Fibroblast of skin of right quadriceps (primary cell): ENCODE data around the gene SLCO3A1.
A peak's percentile ranks its signal among the peaks of the same experiment; 100 is the strongest.

ENCODE experiments used
- DNase-seq: peaks from one replicate; pipeline ENCODE4 v3.0.0-alpha.2; 2013

SLCO3A1 gene

DNA sequence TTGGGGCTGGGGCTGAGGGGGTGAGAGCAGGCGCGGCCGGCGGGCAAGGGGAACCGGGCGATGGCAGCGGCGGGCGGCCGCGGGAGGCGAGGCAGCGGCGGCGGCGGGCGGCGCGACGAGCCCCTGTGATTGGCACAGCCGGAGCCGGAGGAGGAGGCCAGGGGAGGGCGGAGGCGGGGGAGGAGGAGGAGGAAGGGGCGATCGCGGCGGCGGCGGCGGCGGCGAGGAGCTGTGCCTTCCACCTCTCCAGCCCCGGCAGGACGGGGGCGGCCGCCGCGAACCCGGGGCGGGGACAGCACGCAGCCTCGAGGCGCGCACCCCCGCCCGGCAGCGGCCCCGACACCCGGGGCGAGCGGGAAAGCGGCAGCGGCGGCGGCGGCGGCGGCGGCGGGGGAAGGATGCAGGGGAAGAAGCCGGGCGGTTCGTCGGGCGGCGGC lies at the start of gene SLCO3A1:
SLCO3A1 (plus strand) TSS at position 198 of the 437 bp plus-strand sequence.
- DNase-seq: peak; percentile 47

DNA sequence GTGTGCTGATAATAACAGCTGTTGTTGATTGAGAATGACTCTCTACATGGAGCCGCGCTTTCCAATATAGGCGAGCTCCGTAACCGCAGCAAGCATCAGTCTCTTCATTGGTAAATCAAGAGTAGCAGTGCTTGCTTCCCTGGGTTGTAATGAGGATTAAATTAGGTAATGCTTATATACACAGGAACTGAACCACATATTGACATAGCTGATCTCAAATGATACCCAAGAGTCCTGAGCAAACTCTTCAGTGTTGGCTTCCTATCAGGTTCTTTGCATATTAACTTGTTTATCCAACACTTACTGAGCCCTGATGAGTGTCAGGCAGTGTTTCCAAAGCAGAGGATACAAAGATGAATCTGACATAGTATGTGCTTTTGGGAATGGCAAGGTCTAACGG lies 46.4 kb upstream of the SLCO3A1 start:
- no peak for DNase-seq

DNA sequence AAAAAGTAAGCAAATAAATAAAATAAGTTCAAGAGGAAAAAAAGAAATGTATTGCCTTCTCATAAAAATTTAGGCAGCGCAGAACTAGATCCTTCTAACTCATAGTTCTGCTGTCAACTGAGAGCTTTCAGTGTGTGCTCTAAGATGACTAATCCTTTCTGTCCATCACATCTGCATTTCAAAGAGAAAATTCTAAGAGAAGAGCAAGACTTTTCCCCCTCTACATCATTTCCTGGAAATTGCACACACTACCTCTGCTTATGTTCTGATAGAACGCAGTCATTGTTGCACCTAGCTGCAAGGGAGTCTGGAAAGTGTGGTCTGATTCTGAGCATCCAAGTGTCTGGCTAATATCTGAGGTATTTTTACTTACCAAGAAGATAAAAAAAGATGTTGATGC lies 39.6 kb upstream of the SLCO3A1 start:
- no peak for DNase-seq

DNA sequence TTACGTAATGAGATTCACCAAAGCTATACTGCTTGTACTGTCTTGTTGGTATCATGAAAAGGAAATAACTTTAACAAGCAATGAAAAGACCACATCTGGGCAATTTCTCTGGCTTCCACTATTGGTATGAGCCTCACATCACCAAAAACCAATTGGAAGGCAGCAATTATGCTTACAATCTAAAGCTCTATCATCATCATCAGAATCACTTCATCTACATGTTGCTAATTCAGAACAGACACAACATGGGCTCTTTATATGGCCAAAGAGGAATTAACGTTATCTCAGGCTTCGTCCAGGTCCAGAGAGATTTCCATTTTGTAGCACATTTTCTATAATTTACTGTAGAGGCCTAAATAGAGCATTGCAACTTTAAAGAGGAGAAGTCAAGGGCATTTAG lies 36.6 kb upstream of the SLCO3A1 start:
- DNase-seq: no peak

DNA sequence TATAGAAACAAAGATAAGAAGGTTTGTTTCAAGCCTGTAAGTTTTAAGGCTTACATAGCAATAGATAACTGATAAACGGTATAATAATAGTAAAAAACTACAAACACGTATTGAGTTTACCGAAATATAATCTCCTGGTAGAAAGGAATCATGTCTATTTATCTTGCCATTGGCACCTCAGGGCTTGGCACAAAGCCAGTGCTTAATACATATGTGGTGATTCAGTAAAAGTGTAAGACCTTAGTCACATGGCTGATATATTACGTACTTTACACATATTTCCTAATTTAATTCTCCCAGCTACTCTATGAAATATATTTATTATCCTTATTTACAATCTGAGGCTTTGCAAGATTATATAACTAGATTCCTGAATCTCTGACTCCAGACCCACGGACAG lies 32.0 kb upstream of the SLCO3A1 start:
- no peak for DNase-seq

DNA sequence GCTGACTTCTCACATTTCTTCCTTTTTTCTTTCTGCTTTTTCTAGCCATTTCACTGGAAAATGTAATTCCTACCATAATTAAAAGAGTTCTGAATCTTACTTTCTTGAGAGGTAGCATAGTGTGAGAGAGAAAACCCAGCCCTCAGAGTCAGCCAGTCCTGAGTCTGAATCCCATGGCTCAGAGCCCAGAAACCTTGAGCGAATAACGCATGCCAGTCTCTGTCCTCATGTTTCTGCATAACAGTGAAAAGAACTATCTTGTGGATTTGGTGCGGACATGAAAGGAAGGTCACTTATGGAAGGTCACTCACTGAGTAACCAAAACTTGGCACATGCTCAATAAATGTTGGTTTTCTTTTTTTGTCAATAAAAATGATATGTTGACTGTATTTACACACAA lies 29.3 kb upstream of the SLCO3A1 start:
- DNase-seq: no peak

DNA sequence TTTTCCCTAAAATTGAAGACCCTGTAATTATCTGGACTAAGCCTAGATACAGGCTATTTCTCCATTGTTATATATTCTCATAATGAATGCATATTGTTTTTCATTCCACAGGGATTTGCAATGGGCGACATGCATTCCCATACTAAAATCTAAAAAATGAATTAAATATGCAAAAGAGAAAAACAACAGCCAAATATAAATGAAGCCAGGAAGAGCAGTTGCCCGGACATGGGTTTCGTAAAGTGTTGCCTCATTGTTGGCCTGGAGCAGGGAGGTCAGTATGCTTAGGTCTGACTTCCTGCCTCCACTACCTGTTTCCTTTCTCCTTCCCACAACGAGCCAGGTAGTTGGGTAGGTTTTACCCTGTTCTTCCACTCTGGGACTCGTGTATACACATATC lies 27.1 kb upstream of the SLCO3A1 start:
- DNase-seq: no peak

DNA sequence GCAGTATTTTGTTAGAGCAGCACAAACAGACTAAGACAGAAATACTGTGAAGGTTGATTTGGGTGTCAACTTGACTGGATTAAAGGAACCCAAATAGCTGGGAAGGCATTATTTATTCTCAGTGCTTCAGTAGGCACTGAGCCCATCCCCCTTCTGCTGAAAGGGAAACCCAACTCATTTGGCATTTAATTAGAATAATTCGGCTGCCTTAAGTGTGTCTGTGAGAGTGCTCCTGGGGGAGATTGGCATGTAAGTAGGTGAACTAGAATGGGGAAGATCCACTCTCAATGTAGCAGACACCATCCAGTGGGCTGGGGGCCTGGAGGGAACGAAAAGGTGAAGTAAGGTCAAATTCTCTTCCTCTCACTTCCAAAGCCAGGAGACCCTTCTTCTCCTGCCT lies 20.5 kb upstream of the SLCO3A1 start:
- no peak for DNase-seq

DNA sequence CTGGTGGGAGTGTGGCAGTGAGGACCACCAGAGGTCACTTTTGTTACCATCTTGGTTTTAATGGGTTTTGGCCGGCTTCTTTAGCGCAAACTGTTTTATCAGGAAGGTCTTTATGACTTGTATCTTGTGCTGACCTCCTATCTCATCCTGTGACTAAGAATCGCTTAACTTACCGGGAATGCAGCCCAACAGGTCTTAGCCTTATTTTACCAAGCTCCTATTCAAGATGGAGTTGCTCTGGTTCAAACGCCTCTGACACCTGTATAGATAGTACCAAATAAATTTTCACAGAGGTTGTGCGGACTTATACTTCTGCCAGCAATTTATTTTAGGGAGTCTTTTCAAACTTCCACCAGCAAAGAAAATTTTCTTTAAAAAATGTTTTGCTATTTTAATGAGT lies 13.6 kb upstream of the SLCO3A1 start:
- no peak for DNase-seq

DNA sequence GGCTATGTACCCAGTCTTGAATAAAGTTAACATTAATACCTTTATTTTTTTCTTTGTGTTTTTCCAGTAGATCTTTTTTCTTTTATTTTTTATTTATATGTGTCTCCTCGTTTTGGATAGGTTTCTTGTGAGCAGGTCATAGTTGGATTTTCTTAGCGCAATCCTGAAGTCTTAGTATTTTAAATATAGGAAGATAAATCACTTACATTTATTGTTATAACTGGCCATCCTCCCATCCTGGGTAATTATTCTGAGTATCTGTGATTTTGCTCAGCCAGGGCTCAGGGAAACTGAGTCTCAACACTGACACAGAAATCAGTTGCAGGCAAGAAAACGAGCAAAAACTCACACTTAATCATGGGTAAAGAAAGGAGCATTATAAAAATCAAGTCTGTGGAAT lies 11.6 kb upstream of the SLCO3A1 start:
- no peak for DNase-seq

DNA sequence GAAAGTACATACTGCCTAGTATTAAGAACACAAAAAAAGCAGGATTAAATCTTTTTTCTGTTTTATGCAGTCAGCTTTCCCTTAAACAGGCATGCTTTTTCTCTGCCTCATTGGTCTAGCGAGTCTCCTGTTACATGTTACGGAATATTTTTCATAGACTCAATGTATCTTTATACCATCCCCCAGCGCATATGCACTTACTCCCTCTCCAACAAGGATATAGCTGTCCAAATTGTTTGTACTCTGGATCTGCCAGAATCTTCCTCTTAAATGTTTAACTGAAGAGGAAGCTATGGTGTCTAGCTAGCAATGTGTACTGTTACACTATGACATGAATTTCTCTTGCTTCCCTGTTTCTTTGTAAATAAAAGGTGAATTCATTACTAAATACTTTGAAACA lies 9.2 kb upstream of the SLCO3A1 start:
- DNase-seq: no peak

DNA sequence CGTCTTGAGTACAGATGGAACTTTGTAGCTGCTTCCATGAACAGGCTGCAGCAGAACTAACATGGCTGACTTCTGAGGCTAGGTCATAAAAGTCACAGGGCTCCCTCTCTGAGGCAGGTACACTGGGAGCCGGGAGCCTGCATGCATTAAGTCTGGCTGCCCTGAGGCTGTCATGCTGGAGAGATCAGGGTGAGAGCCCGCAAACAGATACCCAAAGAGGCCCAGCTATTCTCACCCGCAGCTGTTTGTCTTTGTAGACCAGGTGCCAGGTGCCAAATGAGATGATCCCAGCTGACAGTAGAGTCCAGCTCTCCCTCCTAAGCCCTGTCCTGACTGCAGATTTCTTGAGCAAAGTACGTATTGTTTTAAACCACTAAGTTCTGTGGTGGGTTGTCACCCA lies 8.6 kb upstream of the SLCO3A1 start:
- DNase-seq: no peak

DNA sequence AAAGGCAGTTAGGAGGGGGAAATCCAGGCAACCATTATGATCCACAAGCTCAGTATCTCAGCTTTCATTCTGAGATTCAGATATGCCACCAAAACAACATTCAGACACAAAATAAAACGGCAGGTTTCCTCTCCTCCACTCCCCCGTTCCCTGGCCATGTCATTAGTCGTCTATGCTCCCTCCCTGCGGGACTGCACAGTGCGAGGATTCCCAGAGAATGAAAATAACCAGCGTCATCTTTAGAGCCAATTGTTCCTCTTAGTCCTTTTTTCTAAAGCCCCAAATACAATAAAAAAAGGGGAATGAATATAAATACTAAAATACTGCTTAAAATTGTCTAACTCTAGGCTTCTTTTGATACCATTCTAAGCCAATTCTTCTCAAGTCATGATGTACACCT lies 7.8 kb upstream of the SLCO3A1 start:
- DNase-seq: no peak

DNA sequence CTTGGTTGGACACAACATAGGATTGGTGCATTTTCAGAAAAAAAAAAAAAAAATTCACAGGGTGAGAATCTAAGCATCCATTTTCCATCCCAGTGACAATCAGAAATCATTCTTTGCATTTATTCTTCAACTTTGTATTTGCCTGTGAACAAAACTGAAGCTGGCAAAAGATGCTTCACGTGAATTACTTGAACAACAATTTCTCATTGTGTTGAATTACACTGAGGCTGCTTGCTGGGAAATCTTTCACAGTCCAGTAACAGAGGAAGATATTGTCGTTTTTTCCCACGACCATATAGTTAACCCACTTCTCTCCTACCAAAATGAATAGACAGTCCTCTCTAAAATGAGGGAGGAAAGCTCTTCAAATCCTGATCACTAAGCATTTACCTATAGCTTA lies 4.3 kb upstream of the SLCO3A1 start:
- no peak for DNase-seq

DNA sequence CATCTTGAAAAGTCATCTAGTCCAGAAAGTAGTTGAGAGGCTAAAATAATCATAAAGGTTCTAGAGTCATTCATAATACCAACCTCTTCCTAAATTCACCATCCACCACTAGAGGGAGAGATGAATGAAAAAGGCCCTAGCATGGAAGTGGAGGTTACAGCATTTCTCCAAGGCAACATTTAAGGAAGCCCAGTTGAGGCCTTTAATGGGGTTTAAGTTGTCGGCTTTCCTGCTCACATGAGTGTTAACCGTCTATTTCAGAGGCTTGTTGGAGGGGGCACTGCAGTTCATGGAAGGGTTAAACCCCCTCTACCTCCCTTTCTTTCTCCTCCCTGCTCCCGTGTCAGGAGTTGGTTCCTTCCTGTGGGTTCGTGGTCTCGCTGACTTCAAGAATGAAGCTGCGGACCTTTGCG lies 3.8 kb upstream of the SLCO3A1 start:
- peak; percentile 42 for DNase-seq

DNA sequence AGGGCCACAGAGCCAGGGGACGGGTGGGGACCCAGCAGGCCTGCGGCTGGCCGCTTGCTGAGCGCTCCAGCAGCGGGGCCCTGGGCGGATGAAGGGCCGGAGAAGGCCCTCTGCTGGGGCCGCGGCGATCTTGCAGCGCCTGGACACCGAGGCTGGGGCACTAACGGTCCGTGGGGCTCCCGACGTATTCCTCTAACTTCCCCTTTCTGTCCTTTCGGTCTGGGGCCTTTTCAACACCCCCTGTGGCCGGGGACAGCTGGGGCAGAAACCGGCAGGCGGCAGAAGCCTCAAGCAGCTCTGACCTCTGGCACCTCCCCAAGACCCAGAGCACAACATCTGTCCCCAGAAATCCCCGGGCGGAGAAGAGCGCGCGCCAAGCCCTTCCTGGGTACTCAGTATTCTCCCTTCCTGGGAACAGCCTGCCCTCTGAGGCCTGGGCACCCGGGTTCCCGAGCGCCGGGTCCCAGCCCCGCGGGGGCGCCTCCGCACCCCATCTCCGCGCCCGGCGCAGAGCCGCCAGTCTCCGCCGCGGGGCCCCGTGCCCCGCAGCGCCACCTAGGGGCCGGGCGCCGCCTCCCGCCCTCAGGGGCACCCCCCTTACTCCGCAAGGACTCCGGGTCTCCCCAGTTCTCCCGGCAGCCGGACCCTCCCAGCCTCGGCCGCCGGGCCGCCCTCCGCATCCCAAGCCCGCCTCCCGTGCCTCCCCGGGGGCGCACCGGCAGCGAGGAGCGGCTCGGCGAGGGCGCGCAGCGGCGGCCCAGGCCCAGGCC lies 582 bp upstream of the SLCO3A1 start:
- peak; percentile 50 for DNase-seq

DNA sequence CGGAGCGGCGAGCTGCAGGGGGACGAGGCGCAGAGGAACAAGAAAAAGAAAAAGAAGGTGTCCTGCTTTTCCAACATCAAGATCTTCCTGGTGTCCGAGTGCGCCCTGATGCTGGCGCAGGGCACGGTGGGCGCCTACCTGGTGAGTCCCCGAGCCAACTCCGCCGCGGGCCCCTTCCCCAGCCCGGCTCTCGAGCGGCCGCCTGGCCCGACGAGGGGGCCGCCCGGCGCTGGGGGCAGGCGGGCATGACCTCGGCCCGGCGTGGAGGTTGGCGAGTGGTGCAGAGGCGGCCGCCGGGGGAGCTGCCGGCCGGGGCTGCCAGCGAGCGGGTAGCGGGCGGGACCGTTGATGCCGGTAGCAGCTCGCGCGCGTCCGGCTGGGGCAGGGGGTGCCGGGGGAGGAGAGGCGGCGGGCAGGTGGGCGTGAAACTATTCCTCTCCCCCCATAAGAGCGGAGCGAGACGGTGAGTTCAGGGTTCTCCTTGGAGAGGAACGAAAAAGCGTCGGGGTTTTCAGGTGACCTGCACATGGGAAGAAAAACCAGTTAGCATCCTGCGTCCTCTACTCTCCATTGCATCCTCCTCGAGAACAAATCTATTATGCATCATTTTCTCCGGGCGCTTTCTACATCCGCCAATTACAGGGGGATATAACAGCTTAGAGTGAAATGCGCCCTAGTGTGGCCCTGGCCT lies 585 bp downstream of the SLCO3A1 start:
- DNase-seq: no peak

DNA sequence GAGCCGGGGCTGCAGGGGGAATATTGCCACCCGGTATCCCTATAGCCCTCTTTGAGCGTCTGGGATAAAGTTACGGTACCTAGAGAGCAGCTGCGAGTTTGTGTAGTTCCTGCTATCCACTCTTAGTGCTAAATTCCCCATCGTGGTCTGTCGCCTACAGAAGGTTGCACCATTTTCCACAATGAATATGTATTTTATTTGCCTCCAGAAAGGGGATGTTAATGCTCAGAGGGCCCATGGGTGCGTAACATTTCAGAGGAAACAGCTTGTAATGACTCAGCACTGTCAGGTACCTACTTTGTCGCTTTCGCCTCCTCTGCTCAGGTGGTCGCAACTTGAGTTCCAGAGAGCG lies 1.1 kb downstream of the SLCO3A1 start:
- no peak for DNase-seq

DNA sequence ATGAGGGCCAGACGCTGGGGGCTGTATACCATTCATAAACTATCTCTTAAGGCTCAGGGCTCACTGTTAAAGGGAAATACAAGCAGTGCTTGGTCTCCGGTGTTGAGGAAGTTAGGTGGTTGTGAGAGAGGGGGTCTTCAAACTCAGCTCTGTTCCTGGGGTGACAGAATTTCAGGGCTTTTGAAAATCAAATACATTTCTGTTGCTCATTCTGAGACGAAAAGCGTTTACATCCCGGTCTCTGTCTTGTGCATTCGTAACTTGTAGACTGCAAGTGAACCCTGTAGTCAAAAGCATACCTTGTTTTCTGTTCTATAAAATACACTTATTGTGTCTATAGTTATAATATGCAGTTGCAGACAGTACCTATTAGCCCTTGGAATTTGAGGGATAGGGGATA lies 1.7 kb downstream of the SLCO3A1 start:
- no peak for DNase-seq

DNA sequence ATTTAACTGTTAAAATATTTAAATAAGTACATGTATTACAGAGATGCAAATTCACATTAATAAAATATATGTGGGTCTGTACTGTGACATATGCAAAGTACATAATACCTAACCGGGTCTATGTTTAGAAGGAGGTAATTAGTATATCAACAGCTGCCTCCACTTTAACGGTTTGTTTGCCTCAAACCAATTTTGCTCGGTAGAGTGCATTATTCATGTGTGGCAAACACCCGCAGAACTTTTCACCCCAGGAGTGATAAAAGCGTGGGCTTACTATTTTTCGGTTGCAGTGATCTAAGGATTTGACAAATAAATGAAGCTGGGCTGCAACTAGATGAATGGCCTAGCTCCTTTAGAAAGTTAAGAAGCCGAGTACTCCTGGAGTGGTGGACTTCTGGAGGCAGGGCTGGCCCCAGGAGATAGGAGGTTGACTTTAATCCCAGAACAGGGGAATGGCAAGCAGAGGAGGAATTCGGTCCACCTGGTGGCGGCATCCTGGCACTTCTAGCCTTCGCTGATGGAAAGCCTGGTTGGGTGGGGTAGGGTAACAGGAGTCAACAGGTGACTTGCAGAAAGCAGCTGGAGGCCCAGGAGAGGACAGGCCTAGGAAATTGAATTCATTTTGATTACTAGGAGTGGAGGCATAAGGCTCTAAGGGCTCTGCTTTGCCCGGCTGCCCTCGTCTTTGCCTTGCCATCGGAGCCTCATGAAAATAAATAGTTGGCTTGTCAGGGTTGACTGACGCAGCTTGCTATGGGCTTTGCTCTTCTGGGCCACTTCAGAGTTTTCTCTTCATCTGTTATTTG lies 2.4 kb downstream of the SLCO3A1 start:
- DNase-seq: no peak

DNA sequence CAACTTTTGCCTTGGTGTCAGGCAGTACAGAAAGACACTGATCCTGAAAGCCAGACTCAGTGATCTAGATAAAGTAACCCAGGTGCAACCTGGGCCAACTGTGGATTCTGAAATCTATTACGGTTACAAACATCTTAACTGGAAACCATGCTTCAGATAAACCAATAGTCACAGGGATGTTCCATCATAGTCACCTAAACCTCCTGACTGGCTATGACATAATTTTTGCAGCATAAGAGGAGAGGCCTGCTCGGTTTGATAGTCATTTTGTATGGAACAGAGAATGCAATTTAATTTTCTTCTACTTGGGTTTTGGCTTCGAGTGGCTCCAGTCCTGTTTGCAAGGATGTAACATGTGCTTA lies 3.7 kb downstream of the SLCO3A1 start:
- DNase-seq: no peak

DNA sequence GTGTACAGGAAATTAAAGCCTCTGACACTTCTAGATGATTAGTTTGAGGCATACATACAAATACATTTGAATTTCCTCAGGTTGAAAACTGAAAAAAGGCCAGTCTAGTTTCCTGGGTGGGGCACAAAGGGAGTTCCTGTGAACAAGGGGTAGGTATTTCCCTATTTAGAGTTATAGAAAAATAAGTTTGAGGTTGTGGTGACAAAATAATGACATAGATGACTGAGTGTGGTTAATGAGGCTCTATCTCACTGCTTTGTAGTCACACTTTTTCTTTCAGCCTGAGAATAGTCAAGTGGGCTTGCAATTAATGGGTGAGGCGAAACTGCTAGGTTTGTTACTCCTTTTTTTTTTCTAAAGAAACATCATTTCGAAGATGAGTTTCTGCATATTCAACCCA lies 4.3 kb downstream of the SLCO3A1 start:
- no peak for DNase-seq

DNA sequence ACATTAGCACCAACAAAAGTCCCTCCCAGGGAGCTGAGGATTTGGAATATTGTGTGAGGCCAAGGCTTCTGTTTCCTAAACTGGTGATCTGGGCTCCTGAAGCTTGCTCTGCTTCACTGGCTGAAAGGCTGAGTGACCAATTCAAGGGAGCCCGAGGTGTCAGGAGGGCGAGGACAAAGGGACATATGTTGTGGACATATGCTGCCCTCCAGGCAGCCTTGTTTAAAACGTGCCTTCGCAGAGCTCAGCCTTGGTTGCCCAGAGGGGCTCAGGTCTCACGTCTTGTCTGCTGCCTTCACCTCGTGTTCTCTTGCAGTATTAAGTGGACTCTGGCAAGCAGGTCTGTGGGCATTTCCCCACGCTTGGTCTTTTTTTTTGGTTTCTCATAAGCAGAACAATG lies 7.0 kb downstream of the SLCO3A1 start:
- DNase-seq: no peak

DNA sequence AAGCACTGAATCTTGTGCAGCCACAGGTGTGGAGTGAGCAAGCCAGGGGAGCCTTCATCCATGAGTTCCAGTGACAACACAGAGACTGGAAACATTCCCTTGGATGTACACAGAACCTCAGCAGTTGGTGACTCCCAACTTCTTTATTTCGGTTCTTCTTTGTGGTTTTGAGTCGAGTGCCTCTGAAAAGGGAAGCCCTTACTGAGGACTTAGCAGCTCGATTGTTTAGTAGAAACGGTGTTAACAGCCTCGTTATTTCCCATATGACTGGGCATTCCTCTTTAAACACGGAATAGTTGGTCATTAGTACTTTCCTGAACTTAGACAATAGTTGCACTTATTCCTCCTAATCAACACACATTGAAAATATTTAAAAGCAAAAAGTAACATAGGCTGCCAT lies 7.7 kb downstream of the SLCO3A1 start:
- DNase-seq: no peak
